GM23338 (cell line): Measurements from ENCODE around the gene TMEM8B. TPM values are rescaled to one million over a fixed set of nuclear protein-coding genes. Genes with fewer than 3 reads are reported as not detected.

Source experiments
- ATAC-seq: fragments of 200-7000 bp; cut with Tn5 transposase; 3 replicates; pipeline ENCODE4 v1.9.1; 2020
- DNase-seq: peaks from one replicate; pipeline ENCODE4 v3.0.0-alpha.2; 2015; ENCODE audit warnings: low spot score
- H2AFZ ChIP-seq: fragments of 200-600 bp; sonication (generic); 2 replicates; pipeline ENCODE4 v1.8.0; 2016; ENCODE audit warnings: antibody characterized with exemption, mild to moderate bottlenecking, moderate library complexity
- H3F3A ChIP-seq: fragments of 200-600 bp; sonication (generic); replicated peaks from 2 replicates; pipeline ENCODE4 v1.8.0; 2017; ENCODE audit warnings: antibody characterized with exemption, mixed run types, low read depth
- H3K27ac ChIP-seq: fragments of 200-600 bp; sonication (generic); 2 replicates; pipeline ENCODE4 v1.6.1; 2016; ENCODE audit warnings: low read depth
- H3K27me3 ChIP-seq: fragments of 200-600 bp; sonication (generic); 2 replicates; pipeline ENCODE4 v1.8.0; 2016; ENCODE audit warnings: mild to moderate bottlenecking, mixed run types, moderate library complexity; ENCODE audit not compliant: insufficient read depth
- H3K36me3 ChIP-seq: fragments of 200-600 bp; sonication (generic); 2 replicates; pipeline ENCODE4 v1.8.0; 2016; ENCODE audit warnings: mild to moderate bottlenecking; ENCODE audit not compliant: insufficient read depth
- H3K4me1 ChIP-seq: fragments of 200-600 bp; sonication (generic); 2 replicates; pipeline ENCODE4 v1.8.0; 2016; ENCODE audit warnings: mild to moderate bottlenecking, moderate library complexity; ENCODE audit not compliant: insufficient read depth
- H3K4me2 ChIP-seq: fragments of 200-600 bp; sonication (generic); 2 replicates; pipeline ENCODE4 v1.7.1; 2017; ENCODE audit warnings: mixed run types
- H3K4me3 ChIP-seq: fragments of 200-600 bp; sonication (generic); 2 replicates; pipeline ENCODE4 v1.6.1; 2016; ENCODE audit warnings: mixed run types
- H3K79me2 ChIP-seq: fragments of 200-600 bp; sonication (generic); replicated peaks from 2 replicates; pipeline ENCODE4 v1.8.0; 2017; ENCODE audit warnings: mild to moderate bottlenecking; ENCODE audit not compliant: insufficient read depth
- H3K9me2 ChIP-seq: fragments of 200-600 bp; sonication (generic); 2 replicates; pipeline ENCODE4 v1.8.0; 2017; ENCODE audit not compliant: insufficient read depth
- H4K20me1 ChIP-seq: fragments of 200-600 bp; sonication (generic); replicated peaks from 2 replicates; pipeline ENCODE4 v1.8.0; 2017; ENCODE audit warnings: mild to moderate bottlenecking; ENCODE audit not compliant: insufficient read depth
- H3K27ac Mint-ChIP-seq: 2 replicates; pipeline ENCODE4 v1.8.0; 2020; ENCODE audit warnings: inconsistent platforms, mild to moderate bottlenecking, moderate library complexity, mixed read lengths
- H3K27me3 Mint-ChIP-seq: 3 replicates; pipeline ENCODE4 v1.8.0; 2022; ENCODE audit warnings: low read depth, mild to moderate bottlenecking, moderate library complexity, mixed read lengths, inconsistent platforms; ENCODE audit not compliant: insufficient read depth, poor library complexity
- H3K36me3 Mint-ChIP-seq: 3 replicates; pipeline ENCODE4 v1.8.0; 2021; ENCODE audit warnings: low read depth, mild to moderate bottlenecking, inconsistent platforms, moderate library complexity, mixed read lengths
- H3K4me1 Mint-ChIP-seq: 3 replicates; pipeline ENCODE4 v1.8.0; 2020; ENCODE audit warnings: mild to moderate bottlenecking, inconsistent platforms, mixed read lengths
- H3K4me3 Mint-ChIP-seq: 3 replicates; pipeline ENCODE4 v1.8.0; 2021; ENCODE audit warnings: moderate library complexity, mild to moderate bottlenecking, inconsistent platforms, mixed read lengths
- H3K9me3 Mint-ChIP-seq: 3 replicates; pipeline ENCODE4 v1.8.0; 2020; ENCODE audit warnings: moderate library complexity, mild to moderate bottlenecking, inconsistent platforms, mixed read lengths
- CREB1 ChIP-seq: fragments of 250-450 bp; sonication (Bioruptor Pico); IDR thresholded peaks from 2 replicates; pipeline ENCODE4 v1.5.0; 2020; ENCODE audit warnings: low read depth, mild to moderate bottlenecking, moderate library complexity
- NANOG ChIP-seq: IDR thresholded peaks from 2 replicates; pipeline ENCODE4 v1.6.1; 2016; ENCODE audit warnings: antibody characterized with exemption, borderline replicate concordance
- ZNF114 ChIP-seq: fragments of 250-450 bp; sonication (Bioruptor Pico); IDR thresholded peaks from 2 replicates; pipeline ENCODE4 v1.5.0; 2020; ENCODE audit warnings: mild to moderate bottlenecking, moderate library complexity
- polyA plus RNA-seq: library from polyadenylated mRNA; unstranded; fragments of >200 nt; fragmentation: Nextera tagmentation; extraction: Ambion mirVana; gene quantifications from 2 replicates; pipeline ENCODE4 v1.2.1, GENCODE V29; 2016
- small RNA-seq: library from RNA; depleted of rRNA; stranded (forward); fragments of <200 nt; gene quantifications from one replicate; pipeline ENCODE3, GENCODE V24; 2014; ENCODE audit warnings: low replicate concordance
- total RNA-seq: library from RNA; depleted of rRNA; stranded (reverse); fragments of >200 nt; shearing (Covaris generic); gene quantifications from 2 replicates; pipeline ENCODE4 v1.2.3, GENCODE V29; 2014; rRNA removed

TMEM8B gene
- total and polyA plus RNA-seq, 2 experiments from 2014 or later: 4.2 to 5.5 TPM

- H3K4me3 ChIP-seq: no peak overlapping the region
- H4K20me1 ChIP-seq: no peaks in the 10 kb centered on the region
- no peaks in the 10 kb centered on the region for H3K9me2 ChIP-seq
- no peaks in the 10 kb centered on the region for H3K79me2 ChIP-seq
- H3K27ac ChIP-seq: no peak overlapping the region
- DNase-seq (peak; percentile 61), ATAC-seq (peak; percentile 16; the same call in 1 of the 3 replicates)
- Mint-ChIP-seq H3K27ac (no peak overlapping the region), H3K4me3 (no peak overlapping the region), H3K27me3 (peaks cover 5% of the 10 kb centered on the region), H3K9me3 (no peaks in the 10 kb centered on the region), H3K36me3 (no peaks in the 10 kb centered on the region), H3K4me1 (peaks cover 21% of the 10 kb centered on the region)
- H3F3A ChIP-seq: peaks cover 4% of the 10 kb centered on the region; the same call in 1 of the 2 replicates
- H3K4me1 ChIP-seq: peaks cover 3% of the 10 kb centered on the region
- no peak overlapping the region for H2AFZ ChIP-seq
- no peak overlapping the region for H3K4me2 ChIP-seq
- no peaks in the 10 kb centered on the region for H3K27me3 ChIP-seq
- TF ChIP-seq NANOG (no peak), CREB1 (CRISPR knock-in tag) (no peak), ZNF114 (CRISPR knock-in tag) (no peak)
- H3K36me3 ChIP-seq: no peaks in the 10 kb centered on the region
These were observed 85.3 kb downstream of the TMEM8B start for GRCh38 chr9:35914301-35914807.

Small RNA genes lying within 50 kb of the gene (small RNA-seq; reads per million reads assigned to genes)
- gene HINT2: 0.25 reads per million, percentile 4 among the genes with 10 or more reads in this experiment

Other genes with a start within 250 kb of the TMEM8B start
- 8.2 and 10.7 TPM in 2 replicates for gene TESK1, start 224.0 kb upstream of the TMEM8B start, total RNA-seq
- gene TESK1, start 224.0 kb upstream of the TMEM8B start, polyA plus RNA-seq: 6.8 and 7.3 TPM in 2 replicates
- 2.7 and 4.8 TPM in 2 replicates for gene CD72, start 210.8 kb upstream of the TMEM8B start, total RNA-seq
- gene CD72, start 210.8 kb upstream of the TMEM8B start, polyA plus RNA-seq: 4.6 and 4.7 TPM in 2 replicates
- gene SIT1, start 178.3 kb upstream of the TMEM8B start, total RNA-seq: 14.7 and 16.4 TPM in 2 replicates
- gene SIT1, start 178.3 kb upstream of the TMEM8B start, polyA plus RNA-seq: 13.2 TPM in 2 replicates
- 8,626 and 33,360 TPM in 2 replicates for gene RMRP, start 171.2 kb upstream of the TMEM8B start, total RNA-seq
- 15.3 and 43.0 TPM in 2 replicates for gene RMRP, start 171.2 kb upstream of the TMEM8B start, polyA plus RNA-seq
- 2.4 and 6.9 TPM in 2 replicates for gene CCDC107, start 170.9 kb upstream of the TMEM8B start, total RNA-seq
- gene CCDC107, start 170.9 kb upstream of the TMEM8B start, polyA plus RNA-seq: 18.4 and 20.8 TPM in 2 replicates
- 16.8 and 25.7 TPM in 2 replicates for gene ARHGEF39, start 164.0 kb upstream of the TMEM8B start, total RNA-seq
- gene ARHGEF39, start 164.0 kb upstream of the TMEM8B start, polyA plus RNA-seq: 25.2 and 31.0 TPM in 2 replicates
- not detected in 2 replicates for gene CA9, start 155.3 kb upstream of the TMEM8B start, total RNA-seq
- gene CA9, start 155.3 kb upstream of the TMEM8B start, polyA plus RNA-seq: 1.1 and 2.2 TPM in 2 replicates
- gene TPM2, start 139.3 kb upstream of the TMEM8B start, total RNA-seq: 116 and 141 TPM in 2 replicates
- gene TPM2, start 139.3 kb upstream of the TMEM8B start, polyA plus RNA-seq: 488 and 540 TPM in 2 replicates
- gene TLN1, start 97.0 kb upstream of the TMEM8B start, total RNA-seq: 116 and 120 TPM in 2 replicates
- gene TLN1, start 97.0 kb upstream of the TMEM8B start, polyA plus RNA-seq: 21.5 and 26.0 TPM in 2 replicates
- gene CREB3, start 96.6 kb upstream of the TMEM8B start, total RNA-seq: 24.9 and 32.4 TPM in 2 replicates
- 19.2 and 20.3 TPM in 2 replicates for gene CREB3, start 96.6 kb upstream of the TMEM8B start, polyA plus RNA-seq
- 80.1 and 80.2 TPM in 2 replicates for gene GBA2, start 80.0 kb upstream of the TMEM8B start, total RNA-seq
- 32.1 and 32.8 TPM in 2 replicates for gene GBA2, start 80.0 kb upstream of the TMEM8B start, polyA plus RNA-seq
- 12.9 and 16.0 TPM in 2 replicates for gene RGP1, start 79.9 kb upstream of the TMEM8B start, total RNA-seq
- 2.7 and 2.8 TPM in 2 replicates for gene RGP1, start 79.9 kb upstream of the TMEM8B start, polyA plus RNA-seq
- gene MSMP, start 75.0 kb upstream of the TMEM8B start, total RNA-seq: not detected in 2 replicates
- 0.57 and 0.81 TPM in 2 replicates for gene MSMP, start 75.0 kb upstream of the TMEM8B start, polyA plus RNA-seq
- 7.6 and 14.4 TPM in 2 replicates for gene NPR2, start 37.6 kb upstream of the TMEM8B start, total RNA-seq
- 9.0 and 9.8 TPM in 2 replicates for gene NPR2, start 37.6 kb upstream of the TMEM8B start, polyA plus RNA-seq
- 0.45 TPM in 1 of 2 replicates, not detected in the other for gene SPAG8, start 17.0 kb upstream of the TMEM8B start, total RNA-seq
- gene SPAG8, start 17.0 kb upstream of the TMEM8B start, polyA plus RNA-seq: 0.17 and 0.45 TPM in 2 replicates
- 20.9 and 23.8 TPM in 2 replicates for gene HINT2, start 14.2 kb upstream of the TMEM8B start, total RNA-seq
- 69.9 and 74.5 TPM in 2 replicates for gene HINT2, start 14.2 kb upstream of the TMEM8B start, polyA plus RNA-seq
- not detected in 2 replicates for gene FAM221B, start 496 bp upstream of the TMEM8B start, total RNA-seq
- 0.09 and 0.47 TPM in 2 replicates for gene FAM221B, start 496 bp upstream of the TMEM8B start, polyA plus RNA-seq
- not detected in 2 replicates for gene OR13J1, start 41.2 kb downstream of the TMEM8B start, total RNA-seq
- gene OR13J1, start 41.2 kb downstream of the TMEM8B start, polyA plus RNA-seq: 0.15 TPM in 1 of 2 replicates, not detected in the other
- not detected in 2 replicates for gene HRCT1, start 77.0 kb downstream of the TMEM8B start, total RNA-seq
- gene HRCT1, start 77.0 kb downstream of the TMEM8B start, polyA plus RNA-seq: not detected in 2 replicates
- gene SPAAR, start 80.3 kb downstream of the TMEM8B start, total RNA-seq: not detected in 2 replicates
- gene SPAAR, start 80.3 kb downstream of the TMEM8B start, polyA plus RNA-seq: 0.17 TPM in 1 of 2 replicates, not detected in the other
- not detected in 2 replicates for gene OR2S2, start 128.9 kb downstream of the TMEM8B start, total RNA-seq
- not detected in 2 replicates for gene OR2S2, start 128.9 kb downstream of the TMEM8B start, polyA plus RNA-seq
- gene RECK, start 207.7 kb downstream of the TMEM8B start, total RNA-seq: 8.1 and 8.6 TPM in 2 replicates
- gene RECK, start 207.7 kb downstream of the TMEM8B start, polyA plus RNA-seq: 11.3 and 11.6 TPM in 2 replicates